Large intestine (tissue), 3 donors: ENCODE measurements around the gene BICD2. TPM values are rescaled to one million over a fixed set of nuclear protein-coding genes. Genes with fewer than 3 reads are reported as not detected.

Source experiments
- DNase-seq, 2 donors: peaks; one replicate each; pipeline versions ENCODE4 v3.0.0 to v3.0.0-alpha.2; 2013
- H3K27ac ChIP-seq: one replicate; pipeline ENCODE4 v1.5.1; 2013; ENCODE audit warnings: low read length
- H3K27me3 ChIP-seq: 2 replicates; pipeline ENCODE4 v1.6.1; 2013; ENCODE audit warnings: low read length; ENCODE audit not compliant: control insufficient read depth, insufficient read depth
- H3K36me3 ChIP-seq: 2 replicates; pipeline ENCODE4 v1.6.1; 2013; ENCODE audit warnings: low read length; ENCODE audit not compliant: control insufficient read depth, insufficient read depth
- H3K4me1 ChIP-seq: one replicate; pipeline ENCODE4 v1.6.1; 2013; ENCODE audit warnings: low read length; ENCODE audit not compliant: control insufficient read depth, insufficient read depth
- H3K4me3 ChIP-seq: one replicate; pipeline ENCODE4 v1.5.1; 2013; ENCODE audit warnings: low read length
- H3K9me3 ChIP-seq: one replicate; pipeline ENCODE4 v1.6.1; 2013; ENCODE audit warnings: mild to moderate bottlenecking, low read depth, low read length, moderate library complexity; ENCODE audit not compliant: control insufficient read depth
- WGBS: methylation state at CpG from one replicate; pipeline ENCODE4 v1.1.5; 2013; ENCODE audit warnings: low lambda C conversion rate; ENCODE audit not compliant: insufficient coverage; 5-methylcytosine and 5-hydroxymethylcytosine counted together
- polyA plus RNA-seq: library from polyadenylated mRNA; unstranded; fragments of 120-200 nt; gene quantifications from one replicate; pipeline ENCODE4 v1.2.1, GENCODE V29; 2013

BICD2 gene
- polyA plus RNA-seq, 1 donor = 11.8 TPM

DNA sequence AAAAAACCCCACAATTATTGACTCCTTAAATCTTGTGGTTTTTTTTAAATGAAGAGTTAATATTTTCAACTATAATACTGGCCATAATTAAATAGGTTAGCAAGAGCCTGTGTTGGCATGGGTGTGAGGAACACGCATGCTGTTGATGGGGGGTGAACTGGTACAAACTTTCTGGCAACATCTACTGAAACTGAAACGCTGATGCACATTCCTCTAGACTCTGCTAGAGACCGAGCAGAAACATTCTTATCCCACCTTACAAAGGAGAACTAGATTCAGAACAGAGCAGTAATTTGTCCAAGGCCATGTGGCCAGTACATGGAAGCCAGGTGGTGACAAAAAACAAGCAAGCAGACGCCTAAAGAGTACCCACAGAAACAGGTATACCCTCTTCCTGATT is 2.4 kb downstream of the BICD2 start:
- no peak overlapping the region for H3K27ac ChIP-seq
- H3K4me1 ChIP-seq = peaks cover 12% of the 10 kb centered on the region
- no peak for DNase-seq
- no peaks in the 10 kb centered on the region for H3K36me3 ChIP-seq
- 73% methylated on average over 2 of the region's 4 CpGs for WGBS
- no peaks in the 10 kb centered on the region for H3K27me3 ChIP-seq
- no peaks in the 10 kb centered on the region for H3K9me3 ChIP-seq
- no peak overlapping the region for H3K4me3 ChIP-seq

DNA sequence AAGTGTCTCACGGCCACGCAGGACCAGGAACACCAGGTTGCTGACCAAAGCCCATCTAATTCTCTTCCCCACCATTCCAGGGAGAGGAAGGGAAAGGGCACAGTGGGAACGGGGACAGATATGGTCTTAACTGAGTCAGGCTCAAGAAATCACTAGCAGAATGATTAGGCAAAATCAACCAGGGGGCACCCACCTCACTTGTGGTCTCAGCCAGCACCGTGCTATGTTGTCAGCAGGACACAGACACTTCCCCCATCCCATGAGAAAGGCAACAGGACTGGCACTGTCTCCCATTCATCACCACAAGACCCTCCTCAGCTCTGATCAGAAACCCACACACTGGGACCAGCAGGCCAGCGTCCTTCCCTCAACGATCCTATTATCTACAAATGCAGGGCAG is 2.9 kb downstream of the BICD2 start:
- Histone ChIP-seq H3K4me1 (peaks cover 12% of the 10 kb centered on the region), H3K27ac (no peak overlapping the region)
- WGBS = no CpG with 5 or more reads among the region's 6 CpGs

DNA sequence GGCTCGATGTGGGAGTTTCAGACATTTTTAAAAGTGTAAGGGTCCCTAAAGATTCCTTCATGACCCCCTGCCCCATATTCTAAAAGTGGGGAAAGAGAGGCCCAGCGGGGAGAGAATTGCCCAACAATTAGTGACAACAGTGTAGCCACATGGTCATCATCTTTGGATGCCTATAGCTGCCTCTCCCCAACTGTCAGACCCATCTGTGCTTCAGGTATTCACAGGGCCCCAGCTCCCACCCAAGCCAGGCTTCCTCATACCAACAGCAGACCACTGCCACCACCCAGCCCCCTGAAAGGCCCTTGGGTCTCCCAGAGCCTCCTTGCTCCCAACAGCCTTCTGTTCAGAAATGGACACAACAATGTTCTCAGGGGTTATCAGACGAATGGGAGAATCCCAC is 4.1 kb downstream of the BICD2 start:
- Histone ChIP-seq H3K27ac (no peak overlapping the region), H3K4me1 (peaks cover 5% of the 10 kb centered on the region), H3K4me3 (no peak overlapping the region), H3K9me3 (peaks cover 3% of the 10 kb centered on the region), H3K27me3 (no peaks in the 10 kb centered on the region), H3K36me3 (peaks cover 2% of the 10 kb centered on the region)
- no peak for DNase-seq
- WGBS = no CpG with 5 or more reads among the region's 3 CpGs

More for the DNA sequence above, 2.9 kb downstream of the BICD2 start:
- no peaks in the 10 kb centered on the region for H3K36me3 ChIP-seq
- H3K9me3 ChIP-seq = no peaks in the 10 kb centered on the region
- H3K27me3 ChIP-seq = no peaks in the 10 kb centered on the region
- no peak for DNase-seq
- no peak overlapping the region for H3K4me3 ChIP-seq

DNA sequence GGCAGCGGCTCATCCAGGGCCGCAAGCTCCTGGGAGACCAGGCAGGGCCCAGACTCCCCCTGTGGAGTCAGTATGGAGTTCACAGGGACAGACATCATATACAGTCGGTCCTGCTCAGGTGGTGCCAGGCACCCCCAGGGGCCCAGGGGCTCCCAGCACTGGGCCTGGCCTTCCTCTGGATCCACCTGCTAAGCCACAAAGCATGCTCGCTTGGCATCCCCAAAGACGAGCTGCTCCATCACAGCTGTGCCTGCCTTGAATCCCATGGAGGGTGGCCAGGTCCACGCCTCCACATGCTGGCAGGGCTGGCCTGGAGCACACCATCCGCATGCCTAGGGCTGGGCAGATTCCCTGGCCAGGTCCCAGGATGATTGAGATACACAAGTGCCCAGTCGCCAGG is 4.6 kb downstream of the BICD2 start:
- no peak overlapping the region for H3K4me3 ChIP-seq
- no peak for DNase-seq
- H3K27ac ChIP-seq = no peak overlapping the region
- peaks cover 2% of the 10 kb centered on the region for H3K36me3 ChIP-seq
- WGBS = no CpG with 5 or more reads among the region's 8 CpGs
- H3K4me1 ChIP-seq = peaks cover 5% of the 10 kb centered on the region
- H3K27me3 ChIP-seq = no peaks in the 10 kb centered on the region
- peaks cover 5% of the 10 kb centered on the region for H3K9me3 ChIP-seq

DNA sequence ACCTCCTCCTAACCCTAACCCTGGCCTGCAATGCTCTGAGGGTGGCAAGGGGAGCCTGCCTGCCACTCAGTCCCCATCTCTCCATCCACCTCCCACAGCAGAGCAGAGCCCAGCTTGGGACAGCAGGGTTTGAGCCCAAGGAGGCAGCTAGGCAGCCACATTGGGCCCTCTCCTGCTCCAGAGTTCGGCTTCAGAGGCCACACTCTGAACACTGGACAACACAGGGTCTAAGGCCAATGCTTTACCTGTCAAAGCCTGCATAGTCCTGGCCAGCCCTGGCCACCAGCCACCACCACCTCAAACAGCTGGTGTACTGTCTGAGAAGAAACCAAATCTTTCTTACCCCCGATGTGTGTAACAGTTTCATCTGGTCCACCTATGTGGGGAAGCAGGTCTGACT is 5.2 kb downstream of the BICD2 start:
- no peak for DNase-seq
- Histone ChIP-seq H3K36me3 (peaks cover 2% of the 10 kb centered on the region), H3K27ac (no peak overlapping the region), H3K9me3 (peaks cover 5% of the 10 kb centered on the region), H3K4me3 (no peak overlapping the region), H3K4me1 (peaks cover 5% of the 10 kb centered on the region), H3K27me3 (no peaks in the 10 kb centered on the region)
- WGBS = no CpG with 5 or more reads among the region's 2 CpGs

DNA sequence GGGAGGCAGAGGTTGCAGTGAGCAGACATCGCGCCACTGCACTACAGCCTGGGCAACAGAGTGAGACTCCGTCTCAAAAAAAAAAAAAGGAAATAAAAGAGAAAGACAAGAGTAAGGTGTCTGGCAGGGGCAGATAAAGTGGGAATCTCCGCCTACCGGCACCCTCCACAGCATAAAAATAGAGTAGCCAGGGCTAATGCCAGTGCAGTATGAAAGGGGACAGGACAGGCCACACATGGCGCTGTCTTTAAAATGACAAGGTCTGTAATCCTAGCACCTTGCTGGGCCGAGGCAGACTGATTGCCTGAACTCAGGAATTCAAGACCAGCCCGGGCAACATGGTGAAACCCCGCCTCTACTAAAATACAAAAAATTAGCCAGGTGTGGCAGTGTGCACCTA is 7.8 kb downstream of the BICD2 start:
- H3K4me1 ChIP-seq = no peaks in the 10 kb centered on the region
- 90% methylated on average over 2 of the region's 9 CpGs for WGBS
- H3K9me3 ChIP-seq = peaks cover 5% of the 10 kb centered on the region
- H3K36me3 ChIP-seq = peaks cover 2% of the 10 kb centered on the region
- H3K27me3 ChIP-seq = no peaks in the 10 kb centered on the region
- H3K27ac ChIP-seq = no peak overlapping the region
- H3K4me3 ChIP-seq = no peak overlapping the region
- DNase-seq = no peak

DNA sequence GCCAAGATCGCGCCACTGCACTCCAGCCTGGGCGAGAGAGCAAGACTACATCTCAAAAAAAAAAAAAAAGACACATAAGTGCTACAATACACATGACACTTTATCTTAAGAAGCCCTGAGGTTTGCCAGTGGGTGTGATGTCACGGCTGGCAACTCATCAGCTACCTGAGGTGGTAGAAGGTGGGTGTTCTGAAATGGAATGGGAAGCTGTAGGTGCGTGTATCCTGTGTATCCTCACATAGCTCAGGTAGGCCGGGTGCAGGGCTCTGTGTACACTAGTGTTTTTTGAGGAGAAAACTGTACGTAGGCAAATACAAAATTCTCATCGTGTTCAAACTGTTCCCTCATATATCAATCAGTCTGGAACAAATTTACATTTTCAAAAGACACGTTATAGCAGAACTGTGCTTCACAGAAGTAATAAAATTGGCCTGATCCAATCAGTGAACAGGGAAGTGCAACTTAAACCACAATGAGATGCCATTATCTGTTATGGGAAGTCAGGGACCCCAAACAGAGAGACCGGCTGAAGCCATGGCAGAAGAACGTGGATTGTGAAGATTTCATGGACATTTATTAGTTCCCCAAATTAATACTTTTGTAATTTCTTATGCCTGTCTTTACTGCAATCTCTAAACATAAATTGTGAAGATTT is 10.4 kb downstream of the BICD2 start:
- DNase-seq = no peak
- Histone ChIP-seq H3K27ac (no peak overlapping the region), H3K27me3 (no peaks in the 10 kb centered on the region), H3K36me3 (peaks cover 2% of the 10 kb centered on the region), H3K4me3 (no peak overlapping the region), H3K4me1 (no peaks in the 10 kb centered on the region), H3K9me3 (peaks cover 5% of the 10 kb centered on the region)
- WGBS = no CpG with 5 or more reads among the region's 11 CpGs

DNA sequence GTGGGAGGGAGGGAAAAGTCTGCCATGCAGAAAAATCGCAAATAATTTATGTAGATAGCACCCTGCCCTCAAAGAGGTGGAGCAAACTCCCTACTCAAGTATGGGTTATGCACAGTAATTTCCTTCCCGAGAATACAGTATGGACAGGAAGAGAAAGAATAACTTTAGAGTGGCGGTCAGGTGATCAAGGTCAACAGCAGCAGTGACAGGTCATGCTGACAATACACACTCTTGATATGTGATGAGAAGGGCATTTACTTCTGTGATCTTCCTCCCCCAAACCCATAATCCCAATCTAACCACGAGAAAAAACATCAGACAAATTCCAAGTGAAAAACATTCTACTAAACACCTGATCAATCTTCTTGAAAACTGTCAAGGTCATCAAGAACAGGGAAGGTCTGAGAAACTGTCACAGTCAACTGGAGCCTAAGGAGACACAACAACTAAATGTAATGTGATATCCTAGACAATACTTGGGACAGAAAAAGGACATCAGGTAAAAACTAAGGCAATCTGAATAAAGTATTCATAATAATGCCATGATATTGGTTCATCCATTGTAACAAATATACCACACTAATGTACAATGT is 11.7 kb downstream of the BICD2 start:
- WGBS = no CpG with 5 or more reads among the region's 4 CpGs

DNA sequence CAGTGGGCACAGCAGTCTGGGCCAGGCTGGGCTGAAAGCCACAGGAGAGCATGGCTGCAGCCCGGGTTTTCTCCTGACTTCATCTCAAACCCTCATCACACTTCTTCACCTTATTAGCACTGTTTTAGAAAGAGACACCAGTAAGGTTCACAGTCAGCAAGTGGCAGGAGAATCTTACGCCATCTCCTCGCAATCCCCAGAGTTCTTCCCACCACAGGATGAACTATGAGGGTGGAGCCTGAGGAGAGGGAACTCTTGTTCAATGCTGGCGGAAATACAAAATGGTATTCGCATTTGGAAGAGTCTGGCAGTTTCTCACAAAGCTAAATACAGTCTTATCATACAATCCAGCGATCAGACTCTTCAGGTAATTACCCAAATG is 14.7 kb downstream of the BICD2 start:
- no peaks in the 10 kb centered on the region for H3K9me3 ChIP-seq
- H3K27ac ChIP-seq = no peak overlapping the region
- DNase-seq = no peak
- H3K4me3 ChIP-seq = no peak overlapping the region
- no peaks in the 10 kb centered on the region for H3K36me3 ChIP-seq
- WGBS = no CpG with 5 or more reads among the region's 6 CpGs
- no peaks in the 10 kb centered on the region for H3K27me3 ChIP-seq
- no peaks in the 10 kb centered on the region for H3K4me1 ChIP-seq

More for the DNA sequence above, 11.7 kb downstream of the BICD2 start:
- Histone ChIP-seq H3K9me3 (peaks cover 5% of the 10 kb centered on the region), H3K4me3 (no peak overlapping the region), H3K36me3 (peaks cover 2% of the 10 kb centered on the region), H3K4me1 (no peaks in the 10 kb centered on the region), H3K27ac (no peak overlapping the region), H3K27me3 (no peaks in the 10 kb centered on the region)
- DNase-seq = no peak

DNA sequence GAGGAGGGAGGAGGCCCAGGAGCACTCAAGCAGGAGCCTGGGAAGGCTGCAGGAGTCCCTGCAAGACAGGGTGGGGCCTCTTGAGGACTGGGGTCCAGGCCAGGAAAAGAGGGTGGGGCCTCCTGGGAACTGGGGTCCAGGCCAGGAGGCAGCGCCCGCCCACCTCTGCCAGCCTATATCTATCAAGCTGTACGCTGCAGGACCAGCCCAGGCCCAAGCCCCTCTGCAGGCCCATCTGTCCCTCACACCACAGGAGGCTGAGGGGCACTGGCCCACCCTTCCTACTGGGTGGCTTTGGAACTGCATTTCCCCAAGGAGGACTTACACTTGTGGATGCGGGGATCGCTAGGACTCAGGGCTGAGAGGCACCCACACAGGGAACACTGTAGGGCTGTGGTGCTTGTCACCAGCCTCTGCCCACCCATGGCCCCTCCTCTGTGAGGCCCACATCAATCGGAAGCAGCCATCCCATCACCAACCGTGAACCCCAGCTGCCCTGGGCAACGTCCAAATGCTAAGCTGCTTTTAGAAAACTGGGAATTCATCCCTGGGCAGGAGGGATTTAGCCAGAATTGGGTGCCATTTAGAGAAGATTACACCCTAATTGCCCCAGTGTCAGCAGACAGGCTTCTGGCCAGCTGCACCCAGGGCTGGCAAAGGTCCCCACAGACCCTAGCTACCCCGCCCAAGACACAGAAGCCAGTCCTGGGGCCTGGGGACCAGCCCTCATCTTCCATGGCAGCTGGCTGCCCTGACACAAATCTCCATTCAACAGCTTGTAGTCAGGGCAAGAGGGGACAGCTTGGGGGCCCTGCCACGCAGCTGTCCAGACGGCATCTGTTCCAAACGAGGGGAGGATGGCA is 15.3 kb downstream of the BICD2 start:
- no CpG with 5 or more reads among the region's 12 CpGs for WGBS
- no peaks in the 10 kb centered on the region for H3K36me3 ChIP-seq
- no peak overlapping the region for H3K4me3 ChIP-seq
- no peaks in the 10 kb centered on the region for H3K9me3 ChIP-seq
- no peak for DNase-seq
- H3K27me3 ChIP-seq = no peaks in the 10 kb centered on the region
- H3K4me1 ChIP-seq = no peaks in the 10 kb centered on the region
- no peak overlapping the region for H3K27ac ChIP-seq
